ENCODE results near the gene RRP1. TPM values are rescaled to one million over a fixed set of nuclear protein-coding genes. Genes with fewer than 3 reads are reported as not detected.
A peak's percentile ranks its signal among the peaks of the same experiment; 100 is the strongest.

RRP1 gene
- total RNA-seq, 2 experiments from 2014 or later: 42.7 to 47.8 TPM

DNA sequence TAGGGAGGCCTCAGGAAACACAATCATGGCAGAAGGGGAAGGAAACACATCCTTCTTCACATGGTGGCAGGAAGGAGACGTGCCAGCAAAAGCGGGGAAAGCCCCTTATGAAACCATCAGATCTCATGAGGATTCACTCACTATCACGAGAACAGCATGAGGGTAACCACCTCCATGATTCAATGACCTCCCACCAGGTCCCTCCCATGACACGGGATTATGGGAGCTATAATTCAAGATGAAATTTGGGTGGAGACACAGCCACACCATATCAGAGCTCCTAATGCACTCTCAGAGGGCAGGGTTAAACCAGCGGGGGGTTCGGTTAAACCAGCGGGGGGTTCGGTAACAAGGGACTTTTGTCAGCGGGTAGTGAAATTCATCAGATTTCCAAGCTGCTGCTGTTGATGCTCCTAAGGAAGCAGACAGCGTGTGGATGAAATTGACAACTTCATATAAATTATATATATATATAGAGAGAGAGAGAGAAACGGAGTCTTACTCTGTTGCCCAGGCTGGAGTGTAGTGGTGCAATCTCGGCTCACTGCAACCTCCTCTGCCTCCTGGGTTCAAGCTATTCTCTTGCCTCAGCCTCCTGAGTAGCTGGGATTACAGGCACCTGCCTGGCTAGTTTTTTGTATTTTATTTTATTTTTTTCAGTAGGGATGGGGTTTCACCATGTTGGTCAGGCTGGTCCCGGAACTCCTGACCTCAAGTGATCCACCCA is 17.5 kb upstream of the RRP1 start:
- H3K36me3 Mint-ChIP-seq: peaks cover 18% of the 10 kb centered on the region
- intact Hi-C loops (cut with micrococcal nuclease): no loop called here
- no peaks in the 10 kb centered on the region for H3K27me3 Mint-ChIP-seq
- ChIA-PET CTCF (no interaction called here), POLR2A (interaction anchor here (1.2 to 1.3 kb wide), 2 partner anchors 10 to 40 kb away, joined by 3 read pairs; no protein-coding TSS in a partner anchor)
- no peak overlapping the region for H3K4me3 Mint-ChIP-seq
- no peak overlapping the region for H3K27ac Mint-ChIP-seq
- no peak for DNase-seq
- peaks cover 19% of the 10 kb centered on the region for H3K4me1 Mint-ChIP-seq (ENCODE audit: low read depth)
- no peaks in the 10 kb centered on the region for H3K9me3 Mint-ChIP-seq

DNA sequence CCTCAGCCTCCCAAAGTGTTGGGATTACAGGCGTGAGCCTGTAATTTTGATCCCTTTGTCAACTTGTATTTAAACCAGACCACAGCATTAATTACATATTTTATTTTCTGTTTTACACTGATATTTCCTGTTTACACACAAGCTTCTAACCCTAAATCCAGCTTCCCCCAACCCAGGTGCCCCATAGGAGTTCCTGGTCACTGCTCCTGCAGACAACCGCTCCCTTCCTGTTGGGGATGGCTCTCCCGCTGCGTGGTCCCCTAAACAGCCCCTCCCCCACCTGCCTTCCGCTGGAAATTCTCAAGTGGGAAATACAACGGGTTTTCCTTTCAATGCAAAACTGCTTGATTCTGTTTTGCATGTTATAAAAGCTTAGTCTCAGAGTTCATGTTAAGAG is 17.0 kb upstream of the RRP1 start:
- H3K4me3 Mint-ChIP-seq: no peak overlapping the region
- H3K36me3 Mint-ChIP-seq: peaks cover 18% of the 10 kb centered on the region

DNA sequence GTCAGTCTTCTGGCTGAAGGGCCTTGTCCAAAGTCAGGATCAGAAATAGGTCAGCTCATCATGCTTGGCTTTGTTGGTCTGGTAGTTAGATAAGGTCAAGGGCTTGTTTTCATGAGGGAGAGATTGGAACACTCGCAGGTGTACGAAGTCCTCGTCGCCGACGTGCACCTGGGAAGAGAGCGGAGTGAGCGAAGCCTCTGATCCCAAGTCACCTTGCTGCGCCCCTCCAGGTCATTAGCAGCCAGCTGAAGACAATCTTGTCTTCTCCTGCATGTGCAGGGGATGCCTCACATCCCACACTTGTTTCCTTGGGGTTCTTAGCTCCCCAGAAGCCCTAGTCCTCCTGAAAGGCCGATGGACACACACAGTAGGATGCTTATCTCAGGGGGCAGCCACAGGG is 15.2 kb upstream of the RRP1 start:
- no peak overlapping the region for H3K27ac Mint-ChIP-seq
- POLR2A ChIA-PET: no interaction called here
- intact Hi-C loops (cut with micrococcal nuclease): no loop called here
- DNase-seq: no peak
- CTCF ChIA-PET: no interaction called here
- H3K4me1 Mint-ChIP-seq (ENCODE audit: low read depth): peaks cover 34% of the 10 kb centered on the region
- H3K4me3 Mint-ChIP-seq: no peak overlapping the region
- H3K36me3 Mint-ChIP-seq: peaks cover 18% of the 10 kb centered on the region
- no peaks in the 10 kb centered on the region for H3K27me3 Mint-ChIP-seq
- H3K9me3 Mint-ChIP-seq: no peaks in the 10 kb centered on the region

More for the DNA sequence above, 17.0 kb upstream of the RRP1 start:
- H3K9me3 Mint-ChIP-seq: no peaks in the 10 kb centered on the region
- POLR2A ChIA-PET: interaction anchor here (0.6 to 1.3 kb wide), 3 partner anchors 10 to 40 kb away, joined by 3 read pairs; partner anchors contain the start of gene RRP1
- CTCF ChIA-PET: no interaction called here
- intact Hi-C loops (cut with micrococcal nuclease): no loop called here
- no peaks in the 10 kb centered on the region for H3K27me3 Mint-ChIP-seq
- H3K27ac Mint-ChIP-seq: no peak overlapping the region
- no peak for DNase-seq
- H3K4me1 Mint-ChIP-seq (ENCODE audit: low read depth): peaks cover 20% of the 10 kb centered on the region

DNA sequence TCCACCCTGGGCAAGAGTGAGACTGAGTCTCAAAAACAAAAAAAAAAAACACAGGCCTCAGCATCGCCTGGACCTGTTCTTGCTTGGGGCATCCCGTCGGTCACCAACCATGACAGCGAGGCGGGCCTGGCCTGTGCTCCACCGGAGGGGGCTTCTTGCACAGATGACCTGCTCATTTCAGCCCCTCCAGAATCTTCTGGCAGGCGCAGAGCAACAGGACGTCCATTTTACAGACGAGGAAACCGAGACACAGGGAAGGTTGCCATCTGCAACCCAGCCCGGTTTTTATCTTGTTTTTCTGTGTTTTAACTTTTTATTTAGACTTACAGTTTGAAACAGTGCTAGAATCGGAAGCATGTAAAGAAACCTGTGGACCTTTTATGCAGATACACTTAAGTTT is 14.2 kb upstream of the RRP1 start:
- Mint-ChIP-seq H3K27me3 (no peaks in the 10 kb centered on the region), H3K4me3 (peak overlapping the region; percentile 89), H3K27ac (peak overlapping the region; percentile 6), H3K36me3 (peaks cover 18% of the 10 kb centered on the region), H3K4me1 (ENCODE audit: low read depth) (peaks cover 38% of the 10 kb centered on the region), H3K9me3 (no peaks in the 10 kb centered on the region)
- no peak for DNase-seq
- ChIA-PET POLR2A (no interaction called here), CTCF (no interaction called here)
- intact Hi-C loops (cut with micrococcal nuclease): loop anchor here (5.0 kb wide), 1 partner anchor 43 kb away; no protein-coding TSS in a partner anchor

DNA sequence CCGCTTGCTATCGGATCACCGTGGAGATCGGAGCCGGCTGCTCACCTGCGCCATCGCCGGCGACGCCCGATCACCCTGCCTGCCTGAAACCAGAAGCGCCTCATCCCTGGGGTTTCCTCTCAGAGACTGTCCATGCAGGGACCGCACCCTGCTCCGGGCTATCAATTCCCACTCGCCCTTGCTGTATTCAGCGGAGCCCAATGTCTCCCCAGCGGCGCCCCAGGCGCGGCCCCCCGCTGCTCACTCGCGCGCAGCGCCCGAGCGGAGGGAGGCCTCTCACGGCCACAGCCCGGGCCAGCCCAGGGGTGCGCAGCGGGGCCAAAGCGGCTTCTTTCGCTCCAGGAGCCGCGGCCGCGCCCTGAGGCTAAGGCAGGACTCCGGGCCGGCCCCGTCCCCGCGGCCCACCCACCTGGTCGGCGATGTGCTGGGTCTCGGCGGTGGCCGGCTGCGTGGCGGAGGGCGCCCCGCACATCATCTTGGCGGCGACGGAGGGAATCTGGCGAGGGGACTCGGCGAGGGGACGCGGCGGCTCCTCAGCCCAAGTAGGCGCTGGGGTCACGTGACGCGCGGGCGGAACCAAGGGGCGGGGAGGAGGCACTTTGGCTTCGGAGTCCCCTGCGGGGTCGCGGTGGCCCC is 13.5 kb upstream of the RRP1 start, which contains the start of gene CSTB:
CSTB (minus strand) TSS at position 514 of the 636 bp plus-strand sequence; CDS start at position 475, 39 bp downstream.
- Mint-ChIP-seq H3K4me3 (peak within 1 kb of the TSS; percentile 89), H3K4me1 (ENCODE audit: low read depth) (peaks cover 38% of the 10 kb centered on the region), H3K36me3 (peaks cover 18% of the 10 kb centered on the region), H3K9me3 (no peaks in the 10 kb centered on the region), H3K27me3 (no peaks in the 10 kb centered on the region), H3K27ac (peak within 1 kb of the TSS; percentile 70)
- peak; percentile 89 for DNase-seq
- ChIA-PET POLR2A (no interaction called here), CTCF (no interaction called here)
- intact Hi-C loops (cut with micrococcal nuclease): loop anchor here (5.0 kb wide), 1 partner anchor 44 kb away; no protein-coding TSS in a partner anchor

DNA sequence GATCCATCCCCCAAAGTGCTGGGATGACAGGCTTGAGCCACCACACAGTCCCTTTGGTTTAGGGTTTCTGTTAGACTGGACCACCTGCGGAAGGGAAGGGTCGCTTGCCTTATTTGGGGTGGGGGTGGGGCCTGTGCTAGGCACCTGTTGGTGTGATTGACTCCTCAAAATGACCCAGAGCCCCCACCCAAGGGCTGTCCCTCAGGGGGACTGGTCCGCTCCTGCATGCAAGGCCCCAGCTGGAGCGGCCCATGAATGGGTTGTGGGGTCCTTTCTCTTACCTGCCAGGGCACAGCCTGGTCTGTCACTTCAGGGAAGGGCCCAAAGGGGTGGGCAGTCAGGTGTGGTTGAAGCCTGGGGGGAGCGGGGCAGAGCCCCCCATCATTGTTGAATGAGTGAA is 11.4 kb upstream of the RRP1 start:
- POLR2A ChIA-PET: no interaction called here
- Mint-ChIP-seq H3K27ac (no peak overlapping the region), H3K4me1 (ENCODE audit: low read depth) (peaks cover 50% of the 10 kb centered on the region), H3K36me3 (peaks cover 17% of the 10 kb centered on the region), H3K4me3 (peak overlapping the region; percentile 89), H3K9me3 (no peaks in the 10 kb centered on the region), H3K27me3 (no peaks in the 10 kb centered on the region)
- intact Hi-C loops (cut with micrococcal nuclease): loop anchor here (5.0 kb wide), 1 partner anchor 46 kb away; no protein-coding TSS in a partner anchor
- no peak for DNase-seq
- CTCF ChIA-PET: no interaction called here

DNA sequence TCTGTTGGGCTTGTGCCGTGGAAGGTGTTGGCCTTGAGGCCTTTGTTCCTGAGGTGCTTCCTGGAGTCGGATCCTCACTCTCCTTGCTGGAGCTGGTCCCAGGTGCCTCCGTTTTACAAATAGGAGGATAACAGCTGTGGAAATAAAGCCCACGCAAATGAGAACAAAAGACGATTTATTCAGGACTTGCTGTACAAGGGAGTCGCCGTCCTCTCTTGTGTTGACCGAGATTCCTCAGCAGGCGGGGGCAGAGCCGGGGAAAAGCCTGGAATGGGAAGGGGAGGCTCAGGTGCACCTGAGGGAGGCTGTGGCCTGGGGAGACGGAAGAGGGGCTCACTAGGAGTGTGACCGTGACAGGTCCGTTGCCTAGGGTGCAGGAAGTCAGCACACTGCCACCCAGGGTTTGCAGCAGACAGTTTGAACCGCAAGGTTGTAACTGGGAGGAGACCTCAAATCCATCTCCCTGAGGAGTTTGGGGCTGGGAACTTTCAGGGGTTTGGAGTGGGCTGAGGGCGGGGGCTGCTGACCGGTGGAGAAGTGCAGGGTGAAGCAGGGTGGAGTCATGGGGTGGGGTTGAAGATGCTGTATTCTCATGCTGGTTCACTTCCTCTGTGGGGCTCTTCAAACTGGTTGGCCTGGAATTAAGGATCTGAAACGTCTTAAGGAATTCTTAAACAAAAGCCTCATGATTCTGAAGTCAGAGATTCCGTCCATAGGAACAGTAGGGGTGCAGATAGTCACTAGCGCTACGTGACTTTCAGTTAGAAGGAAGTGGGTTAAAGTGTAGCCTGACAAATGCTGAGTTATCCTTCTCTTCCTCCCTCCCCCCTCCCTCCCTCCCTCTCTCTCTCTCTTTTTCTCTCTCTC is 10.7 kb upstream of the RRP1 start:
- H3K36me3 Mint-ChIP-seq: peaks cover 10% of the 10 kb centered on the region
- peaks cover 57% of the 10 kb centered on the region for H3K4me1 Mint-ChIP-seq (ENCODE audit: low read depth)
- peak overlapping the region; percentile 34 for H3K4me3 Mint-ChIP-seq
- no peaks in the 10 kb centered on the region for H3K9me3 Mint-ChIP-seq
- ChIA-PET POLR2A (no interaction called here), CTCF (no interaction called here)
- H3K27ac Mint-ChIP-seq: peak overlapping the region; percentile 70
- no peaks in the 10 kb centered on the region for H3K27me3 Mint-ChIP-seq
- peak; percentile 43 for DNase-seq
- intact Hi-C loops (cut with micrococcal nuclease): loop anchor here (5.0 kb wide), 1 partner anchor 46 kb away; no protein-coding TSS in a partner anchor

DNA sequence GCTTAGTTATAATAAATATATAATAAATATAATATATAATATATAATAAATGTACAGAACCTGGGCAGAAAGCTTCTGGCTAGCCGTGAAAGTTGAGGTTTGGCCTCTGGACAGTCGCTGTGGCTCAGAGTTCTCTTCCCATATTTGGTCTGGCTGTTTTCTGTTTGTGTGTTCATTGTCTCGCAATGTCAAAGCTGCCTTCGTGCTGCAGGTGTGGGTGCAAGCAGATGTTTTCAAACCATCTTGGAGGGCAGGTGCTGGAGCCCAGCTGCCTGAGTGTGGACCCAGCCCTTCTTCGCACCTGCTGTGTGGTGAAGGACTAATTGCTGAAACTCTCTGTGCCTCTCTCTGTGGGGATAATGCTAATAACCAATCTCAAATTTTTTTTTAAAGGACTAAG is 9.7 kb upstream of the RRP1 start:
- peaks cover 53% of the 10 kb centered on the region for H3K4me1 Mint-ChIP-seq (ENCODE audit: low read depth)
- H3K27ac Mint-ChIP-seq: no peak overlapping the region
- no peak overlapping the region for H3K4me3 Mint-ChIP-seq
- CTCF ChIA-PET: interaction anchor here (0.7 to 1.6 kb wide), 4 partner anchors 10 to 196 kb away, joined by 3 to 17 read pairs (median 3); partner anchors contain the start of gene RRP1
- POLR2A ChIA-PET: interaction anchor here (1.4 kb wide), 1 partner anchor 10 kb away, joined by 4 read pairs; the partner anchor contains the start of gene RRP1
- no peak for DNase-seq
- H3K36me3 Mint-ChIP-seq: peaks cover 4% of the 10 kb centered on the region
- H3K27me3 Mint-ChIP-seq: no peaks in the 10 kb centered on the region
- H3K9me3 Mint-ChIP-seq: no peaks in the 10 kb centered on the region
- intact Hi-C loops (cut with micrococcal nuclease): loop anchor here (5.0 to 10.0 kb wide), 4 partner anchors 47 to 885 kb away; partner anchors contain the start of gene NDUFV3

DNA sequence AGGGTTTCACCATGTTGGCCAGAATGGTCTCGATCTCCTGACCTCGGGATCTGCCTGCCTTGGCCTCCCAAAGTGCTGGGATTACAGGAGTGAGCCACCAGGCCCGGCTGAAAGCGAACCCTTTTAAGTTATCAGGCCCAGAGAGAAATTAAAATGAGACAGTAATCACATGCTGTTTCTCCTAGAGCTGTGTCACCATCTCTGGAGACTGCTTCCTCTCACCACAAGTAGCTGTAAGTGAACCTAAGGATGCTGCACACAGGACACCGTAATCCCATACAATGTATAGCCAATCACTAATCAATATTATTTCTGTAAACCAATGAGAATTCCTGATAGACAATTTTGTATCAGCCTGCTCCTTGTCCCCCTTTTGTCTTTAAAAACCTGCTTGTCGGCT is 7.5 kb upstream of the RRP1 start:
- no peaks in the 10 kb centered on the region for H3K36me3 Mint-ChIP-seq
- no peaks in the 10 kb centered on the region for H3K27me3 Mint-ChIP-seq
- peak overlapping the region; percentile 97 for H3K27ac Mint-ChIP-seq
- CTCF ChIA-PET: no interaction called here
- H3K4me3 Mint-ChIP-seq: peak overlapping the region; percentile 39
- H3K9me3 Mint-ChIP-seq: no peaks in the 10 kb centered on the region
- intact Hi-C loops (cut with micrococcal nuclease): loop anchor here (5.0 to 10.0 kb wide), 3 partner anchors 120 to 887 kb away; partner anchors contain the start of gene NDUFV3
- POLR2A ChIA-PET: interaction anchor here (1.4 kb wide), 1 partner anchor 9 kb away, joined by 3 read pairs; no protein-coding TSS in a partner anchor
- DNase-seq: no peak
- peaks cover 42% of the 10 kb centered on the region for H3K4me1 Mint-ChIP-seq (ENCODE audit: low read depth)

DNA sequence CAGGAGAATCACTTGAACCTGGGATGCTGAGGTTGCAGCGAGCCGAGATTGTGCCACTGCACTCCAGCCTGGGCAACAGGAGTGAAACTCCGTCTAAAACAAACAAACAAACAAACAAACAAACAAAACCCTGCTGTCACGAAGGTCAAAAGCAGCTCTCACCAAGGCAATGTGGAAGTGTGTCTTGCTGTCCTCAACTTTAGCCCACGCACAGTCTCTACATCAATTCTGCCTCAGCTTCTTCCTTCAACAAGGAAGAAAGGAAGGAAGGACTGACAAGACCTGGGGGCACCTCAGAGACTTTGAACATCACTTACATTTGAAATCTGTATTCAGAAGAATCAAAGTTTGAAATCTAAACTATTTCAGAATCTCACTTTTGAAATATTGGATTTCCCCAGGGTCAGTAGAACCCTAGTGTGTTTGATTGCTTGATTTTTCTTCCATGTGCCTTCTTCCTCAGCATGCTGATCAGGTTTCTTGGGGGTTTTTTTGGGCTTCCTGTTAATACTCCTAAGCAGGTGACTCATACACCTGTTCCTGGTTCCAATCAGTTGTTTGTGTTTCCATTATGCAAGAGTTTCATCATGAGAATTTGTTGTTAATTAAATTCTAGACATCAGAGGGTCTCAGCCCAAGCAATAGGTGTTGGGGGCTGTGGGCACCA is 6.8 kb upstream of the RRP1 start:
- POLR2A ChIA-PET: interaction anchor here (1.4 kb wide), 1 partner anchor 9 kb away, joined by 3 read pairs; no protein-coding TSS in a partner anchor
- Mint-ChIP-seq H3K9me3 (no peaks in the 10 kb centered on the region), H3K4me3 (peak overlapping the region; percentile 39), H3K27me3 (no peaks in the 10 kb centered on the region), H3K27ac (peak overlapping the region; percentile 97), H3K36me3 (no peaks in the 10 kb centered on the region), H3K4me1 (ENCODE audit: low read depth) (peaks cover 40% of the 10 kb centered on the region)
- CTCF ChIA-PET: no interaction called here
- intact Hi-C loops (cut with micrococcal nuclease): loop anchor here (5.0 to 10.0 kb wide), 3 partner anchors 120 to 888 kb away; partner anchors contain the start of gene NDUFV3
- no peak for DNase-seq

DNA sequence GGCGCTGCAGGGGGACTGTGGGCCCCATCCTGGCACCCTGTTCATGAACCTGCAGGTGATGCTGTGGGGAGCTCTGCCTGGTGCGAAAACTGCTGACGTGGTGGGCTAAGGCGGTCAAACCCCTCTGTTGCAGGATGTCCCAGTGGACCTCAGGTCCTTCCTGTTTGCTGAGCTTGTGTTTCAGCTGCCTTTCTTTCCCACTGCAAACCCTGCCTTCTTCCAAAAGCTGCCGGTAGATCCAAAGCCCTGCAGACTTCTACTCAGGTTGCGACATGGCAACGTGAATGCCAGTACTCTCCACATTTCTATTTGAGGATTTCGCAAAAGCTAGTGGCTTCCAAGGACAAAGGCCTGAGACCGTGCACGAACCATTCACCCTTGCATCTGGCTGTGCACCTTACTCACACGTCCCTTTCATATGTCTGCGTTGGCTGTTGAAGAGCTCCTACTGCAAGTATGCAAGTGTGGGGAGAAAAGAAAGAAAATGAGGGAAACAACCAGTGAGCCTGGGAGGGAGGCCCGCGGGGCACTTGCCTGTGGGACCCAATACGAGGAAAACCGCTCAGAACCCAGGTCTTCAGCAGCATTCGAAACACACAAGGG is 6.2 kb upstream of the RRP1 start:
- no peak overlapping the region for H3K4me3 Mint-ChIP-seq
- CTCF ChIA-PET: no interaction called here
- H3K27me3 Mint-ChIP-seq: no peaks in the 10 kb centered on the region
- H3K9me3 Mint-ChIP-seq: no peaks in the 10 kb centered on the region
- intact Hi-C loops (cut with micrococcal nuclease): loop anchor here (5.0 to 10.0 kb wide), 3 partner anchors 121 to 888 kb away; partner anchors contain the start of gene NDUFV3
- POLR2A ChIA-PET: interaction anchor here (1.4 kb wide), 1 partner anchor 10 kb away, joined by 3 read pairs; no protein-coding TSS in a partner anchor
- peaks cover 37% of the 10 kb centered on the region for H3K4me1 Mint-ChIP-seq (ENCODE audit: low read depth)
- H3K27ac Mint-ChIP-seq: peak overlapping the region; percentile 97
- H3K36me3 Mint-ChIP-seq: no peaks in the 10 kb centered on the region
- peak; percentile 26 for DNase-seq

All from activated CD4-positive, alpha-beta memory T cell treated with anti-CD3 and anti-CD28 coated beads for 36 hours (primary cell).